ENCODE measurements around the gene FAM72A. TPM values are rescaled to one million over a fixed set of nuclear protein-coding genes. Genes with fewer than 3 reads are reported as not detected.

FAM72A gene
- total RNA-seq, 1 donor from 2014 or later = 2.0 TPM

- no peaks in the 10 kb centered on the region for H3K4me1 ChIP-seq
- H3K9me3 ChIP-seq = no peaks in the 10 kb centered on the region
- no peak for DNase-seq (ENCODE audit: extremely low spot score in 2 of 2)
- H3K27me3 ChIP-seq = no peaks in the 10 kb centered on the region
- TF ChIP-seq CTCF (IDR thresholded peaks at IDR 0.05) (no peak), POLR2AphosphoS5 (IDR thresholded peaks at IDR 0.05; ENCODE audit: insufficient read depth in 1 of 2, low read depth in 1 of 2) (no peak), POLR2A (IDR thresholded peaks at IDR 0.05) (no peak)
- no peak overlapping the region for H3K27ac ChIP-seq
- intact Hi-C loops (cut with DNase I) = no loop called here
- H3K36me3 ChIP-seq = no peaks in the 10 kb centered on the region
- no peak overlapping the region for H3K4me3 ChIP-seq
These were observed 59.0 kb downstream of the FAM72A start for GRCh38 chr1:206143537-206144172.

- Histone ChIP-seq H3K36me3 (no peaks in the 10 kb centered on the region), H3K27ac (no peak overlapping the region), H3K4me1 (no peaks in the 10 kb centered on the region), H3K9me3 (no peaks in the 10 kb centered on the region), H3K4me3 (no peak overlapping the region), H3K27me3 (no peaks in the 10 kb centered on the region)
- intact Hi-C loops (cut with DNase I) = no loop called here
- TF ChIP-seq POLR2AphosphoS5 (IDR thresholded peaks at IDR 0.05; ENCODE audit: insufficient read depth in 1 of 2, low read depth in 1 of 2) = no peak
- no peak for TF ChIP-seq CTCF (IDR thresholded peaks at IDR 0.05)
- TF ChIP-seq POLR2A (IDR thresholded peaks at IDR 0.05) = no peak
- DNase-seq (ENCODE audit: extremely low spot score in 2 of 2) = no peak
These were observed 59.9 kb downstream of the FAM72A start for GRCh38 chr1:206142770-206143169.

- Histone ChIP-seq H3K4me1 (no peaks in the 10 kb centered on the region), H3K36me3 (no peaks in the 10 kb centered on the region), H3K27ac (no peak overlapping the region), H3K4me3 (no peak overlapping the region), H3K27me3 (no peaks in the 10 kb centered on the region), H3K9me3 (no peaks in the 10 kb centered on the region)
- no peak for DNase-seq (ENCODE audit: extremely low spot score in 2 of 2)
- intact Hi-C loops (cut with DNase I) = no loop called here
- TF ChIP-seq POLR2A (IDR thresholded peaks at IDR 0.05) (no peak), POLR2AphosphoS5 (IDR thresholded peaks at IDR 0.05; ENCODE audit: insufficient read depth in 1 of 2, low read depth in 1 of 2) (no peak), CTCF (IDR thresholded peaks at IDR 0.05) (no peak)
These were observed 60.6 kb downstream of the FAM72A start for GRCh38 chr1:206142011-206142410.

DNA sequence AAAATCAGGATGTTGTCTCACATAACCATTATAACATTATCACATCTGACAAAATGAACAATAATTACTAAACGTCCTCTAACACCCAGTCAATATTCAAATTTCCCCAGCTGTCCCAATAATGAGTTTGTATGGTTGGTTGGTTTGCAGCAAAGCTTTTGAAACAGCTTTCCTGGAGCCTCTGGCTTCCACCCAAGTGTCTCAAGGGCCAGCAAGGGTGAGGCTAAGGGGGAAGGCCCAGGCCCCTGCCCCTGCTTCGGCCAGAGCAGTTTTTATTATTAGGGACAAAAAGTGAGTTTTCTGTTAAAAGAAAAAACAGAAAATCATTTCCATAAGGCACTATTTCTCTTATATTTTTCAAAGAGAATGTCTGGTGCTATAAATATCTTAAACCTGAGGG, 66.4 kb downstream of the FAM72A start:
- Histone ChIP-seq H3K4me1 (no peaks in the 10 kb centered on the region), H3K4me3 (no peak overlapping the region), H3K27me3 (no peaks in the 10 kb centered on the region), H3K9me3 (no peaks in the 10 kb centered on the region), H3K36me3 (no peaks in the 10 kb centered on the region), H3K27ac (no peak overlapping the region)
- intact Hi-C loops (cut with DNase I) = no loop called here
- DNase-seq (ENCODE audit: extremely low spot score in 2 of 2) = no peak
- TF ChIP-seq POLR2A (IDR thresholded peaks at IDR 0.05) = no peak
- TF ChIP-seq POLR2AphosphoS5 (IDR thresholded peaks at IDR 0.05; ENCODE audit: insufficient read depth in 1 of 2, low read depth in 1 of 2) = no peak
- TF ChIP-seq CTCF (IDR thresholded peaks at IDR 0.05) = no peak

Other genes starting within 250 kb of the FAM72A start
- 6.1 TPM for gene RAB7B, start 199.4 kb downstream of the FAM72A start, total RNA-seq
- gene CTSE, start 178.9 kb downstream of the FAM72A start, total RNA-seq = not detected
- gene RHEX, start 149.7 kb downstream of the FAM72A start, total RNA-seq = 1.7 TPM
- gene AVPR1B, start 85.5 kb downstream of the FAM72A start, total RNA-seq = not detected
- 60.2 TPM for gene SRGAP2, start 702 bp upstream of the FAM72A start, total RNA-seq